K562 (cell line): ENCODE measurements around the gene PI4KA. TPM values are rescaled to one million over a fixed set of nuclear protein-coding genes. Genes with fewer than 3 reads are reported as not detected.
"Not testable (repeated sequence)": the region's sequence is repeated elsewhere in the genome, so short reads cannot be mapped to it uniquely, and the experiment has no call there.

Source experiments
- ATAC-seq: fragments of 200-7000 bp; cut with Tn5 transposase; 3 replicates; pipeline ENCODE4 v1.9.1; 2020; ENCODE audit warnings: moderate library complexity
- BruUV-seq: library from RNA; stranded (reverse); fragments of 400-500 nt; replicated peaks from 2 replicates; lab custom pipeline; 2021; lab: Mats Ljungman, UMichigan
- CTCF ChIA-PET: fragments of 300-600 bp; formaldehyde crosslinking; extraction: SDS; loops from one replicate; lab custom pipeline; 2021; ENCODE audit warnings: low intra/inter-chr PET ratio; lab: Yijun Ruan, JAX
- POLR2A ChIA-PET: fragments of 300-600, 350-650 bp; sonication (Branson Sonifier 250); formaldehyde crosslinking; extraction: SDS; loops from one replicate; lab custom pipeline; 2021; ENCODE audit warnings: antibody characterized with exemption, inconsistent platforms; lab: Yijun Ruan, JAX
- DNase-seq, 4 experiments: peaks; one replicate each; pipeline versions ENCODE4 v3.0.0 to v3.0.0-alpha.2; 2011 to 2018; ENCODE audit warnings: low spot score in 3 of 4, mixed read lengths in 3 of 4; ENCODE audit errors: extremely low read depth in 1 of 4
- FAIRE-seq: peaks from 2 replicates; lab custom pipeline; 2011; peaks lifted over from hg19 to GRCh38; lab: Jason Lieb, UNC
- H2AFZ ChIP-seq: 2 replicates; pipeline ENCODE4 v1.6.0; 2011; ENCODE audit warnings: low read depth, low read length, control low read depth, inconsistent platforms
- H3K27ac ChIP-seq: fragments of 200-600 bp; 3 replicates; pipeline ENCODE4 v1.8.0; 2011; ENCODE audit warnings: low read depth, mild to moderate bottlenecking, control low read depth, inconsistent platforms, low read length, moderate library complexity, mixed read lengths; ENCODE audit errors: extremely low read depth
- H3K27me3 ChIP-seq, 2 experiments: fragments of 300-600 bp in 1 of 2; 2 replicates in 1 of 2; 3 replicates in 1 of 2; pipeline versions ENCODE4 v1.6.0 to v1.8.0; 2011; ENCODE audit warnings: inconsistent platforms in 2 of 2, low read length in 2 of 2, mild to moderate bottlenecking in 1 of 2, mixed read lengths in 1 of 2, moderate library complexity in 1 of 2; ENCODE audit not compliant: control insufficient read depth in 2 of 2, insufficient read depth in 2 of 2
- H3K36me3 ChIP-seq: fragments of 300-600 bp; 3 replicates; pipeline ENCODE4 v1.8.0; 2011; ENCODE audit warnings: mild to moderate bottlenecking, low read length, inconsistent platforms; ENCODE audit not compliant: control insufficient read depth, insufficient read depth
- H3K4me1 ChIP-seq, 2 experiments: fragments of 200-600 bp in 1 of 2; replicated peaks in 1 of 2; 2 replicates in 1 of 2; 3 replicates in 1 of 2; pipeline versions ENCODE4 v1.5.1 to v1.8.0; 2011; ENCODE audit warnings: inconsistent platforms in 2 of 2, low read length in 2 of 2, mild to moderate bottlenecking in 1 of 2, mixed read lengths in 1 of 2, moderate library complexity in 1 of 2; ENCODE audit not compliant: control insufficient read depth in 2 of 2, insufficient read depth in 2 of 2
- H3K4me2 ChIP-seq: 2 replicates; pipeline ENCODE4 v1.6.1; 2011; ENCODE audit warnings: low read length, control low read depth, inconsistent platforms, mixed read lengths; ENCODE audit not compliant: insufficient read depth
- H3K4me3 ChIP-seq: fragments of 200-600 bp; sonication (generic), shearing (Covaris generic); 2 replicates; pipeline ENCODE4 v1.5.1; 2016; ENCODE audit warnings: control low read depth, inconsistent platforms
- H3K79me2 ChIP-seq: fragments of 200-600 bp; 3 replicates; pipeline ENCODE4 v1.8.0; 2011; ENCODE audit warnings: low read length, inconsistent platforms; ENCODE audit not compliant: control insufficient read depth, insufficient read depth
- H3K9ac ChIP-seq, 2 experiments: 2 replicates each; pipeline versions ENCODE4 v1.6.0 to v1.6.1; 2011; ENCODE audit warnings: low read depth in 2 of 2, low read length in 2 of 2, control low read depth in 1 of 2, inconsistent platforms in 1 of 2, mild to moderate bottlenecking in 1 of 2, mixed read lengths in 1 of 2; ENCODE audit not compliant: insufficient read depth in 1 of 2
- H3K9me1 ChIP-seq: one replicate; pipeline ENCODE4 v1.6.0; 2011; ENCODE audit warnings: inconsistent platforms, mild to moderate bottlenecking, low read length, moderate library complexity; ENCODE audit not compliant: control insufficient read depth, insufficient read depth
- H3K9me3 ChIP-seq: replicated peaks from 2 replicates; pipeline ENCODE4 v1.5.1; 2011; ENCODE audit warnings: low read depth, low read length, inconsistent platforms; ENCODE audit not compliant: control insufficient read depth, insufficient read depth
- H4K20me1 ChIP-seq: replicated peaks from 2 replicates; pipeline ENCODE4 v1.6.1; 2011; ENCODE audit warnings: low read length, inconsistent platforms, mixed read lengths; ENCODE audit not compliant: control insufficient read depth, insufficient read depth
- HDGF ChIP-seq: fragments of 450-650 bp; IDR thresholded peaks from 2 replicates; pipeline ENCODE4 v1.6.1; 2016
- JUN ChIP-seq, 2 experiments: sonication (generic) in 1 of 2; formaldehyde crosslinking in 1 of 2; IDR thresholded peaks; 2 replicates each; pipeline versions ENCODE4 v1.6.1 to v1.8.0; 2012 to 2022; ENCODE audit warnings: borderline replicate concordance in 2 of 2, mild to moderate bottlenecking in 2 of 2, improper control_type of control experiment in 1 of 2, low read depth in 1 of 2, low read length in 1 of 2, missing genetic modification reagents in 1 of 2
- MLX ChIP-seq, 2 experiments: fragments of 450-650 bp in 1 of 2; sonication (generic) in 1 of 2; formaldehyde crosslinking; conservative IDR thresholded peaks; 2 replicates each; pipeline versions ENCODE4 v1.4.0 to v1.8.1; 2020 to 2022; ENCODE audit warnings: mild to moderate bottlenecking in 1 of 2, missing genetic modification reagents in 1 of 2
- TEAD4 ChIP-seq, 2 experiments: sonication (generic) in 1 of 2; formaldehyde crosslinking in 1 of 2; IDR thresholded peaks; 2 replicates each; pipeline versions ENCODE4 v1.6.1 to v1.8.0; 2012 to 2022; ENCODE audit warnings: borderline replicate concordance in 1 of 2, inconsistent platforms in 1 of 2, low read length in 1 of 2, mild to moderate bottlenecking in 1 of 2, missing genetic modification reagents in 1 of 2
- TSC22D4 ChIP-seq: fragments of 450-650 bp; IDR thresholded peaks from 2 replicates; pipeline ENCODE4 v1.6.1; 2016; ENCODE audit warnings: missing genetic modification characterization, missing biosample characterization, control low read depth
- ZBTB1 ChIP-seq: sonication (generic); formaldehyde crosslinking; IDR thresholded peaks from 2 replicates; pipeline ENCODE4 v1.8.1; 2023; ENCODE audit warnings: missing genetic modification reagents, low read depth, mild to moderate bottlenecking, borderline replicate concordance
- WGBS: fragments of 100-300 bp; shearing (Covaris generic); methylation state at CpG from one replicate; pipeline ENCODE4 v1.1.6; 2016; ENCODE audit warnings: low coverage, mixed read lengths; ENCODE audit not compliant: insufficient coverage; ENCODE audit errors: missing lambda C conversion rate; 5-methylcytosine and 5-hydroxymethylcytosine counted together
- in situ Hi-C: fragments of 300-500 bp; cut with MboI; formaldehyde crosslinking; loops from 4 replicates; pipeline ENCODE4 v1.15.0; 2018; ENCODE audit warnings: inconsistent platforms, mixed read lengths
- intact Hi-C: fragments of 100-400 bp; cut with micrococcal nuclease; formaldehyde crosslinking; loops from 2 replicates; pipeline ENCODE4 v1.14.2; 2022
- polyA plus RNA-seq, 8 experiments: library from polyadenylated mRNA; depleted of rRNA in 4 of 8; stranded (reverse) in 5 of 8; unstranded in 3 of 8; fragments of >200 nt; fragmentation: Nextera tagmentation in 2 of 8; fragmentation: Illumina TruSeq in 1 of 8; extraction: Ambion mirVana in 2 of 8; extraction: Trizol in 1 of 8; gene quantifications; 2 replicates each; pipeline versions ENCODE4 v1.2.1 to v1.2.3, GENCODE V29; 2011 to 2014; ENCODE audit warnings: inconsistent platforms in 1 of 8, missing spikeins in 1 of 8
- total RNA-seq, 7 experiments: library from RNA; depleted of rRNA in 6 of 7; stranded (reverse); fragments of >200 nt in 6 of 7; fragmentation: Illumina TruSeq in 2 of 7; extraction: Trizol in 2 of 7; gene quantifications; 2 replicates each; pipeline versions ENCODE4 v1.2.1 to v1.2.3, GENCODE V29; 2011 to 2021; ENCODE audit warnings: low replicate concordance in 1 of 7

The PI4KA gene
- total and polyA plus RNA-seq, 9 of the 15 experiments (the other 6 are each of a cell fraction or from before 2014, with no cell fraction given) = 7.3 to 187 (median 84.7) TPM

DNA sequence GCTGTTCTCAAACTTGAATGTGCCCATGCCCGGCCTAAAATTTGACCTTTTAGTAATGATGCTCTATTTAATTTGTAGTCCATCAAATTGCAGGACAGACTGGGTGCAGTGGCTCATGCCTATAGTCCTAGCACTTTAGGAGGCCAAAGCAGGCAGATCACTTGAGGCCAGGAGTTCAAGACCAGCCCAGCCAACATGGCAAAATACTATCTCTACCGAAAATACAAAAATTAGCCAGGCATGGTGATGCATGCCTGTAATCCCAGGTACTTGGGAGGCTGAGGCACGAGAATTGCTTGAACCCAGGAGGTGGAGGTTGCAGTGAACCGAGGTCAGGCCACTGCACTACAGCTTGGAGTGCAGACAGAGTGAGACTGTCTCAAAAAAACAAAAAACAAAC lies 33.4 kb downstream of the PI4KA start:
- H3K79me2 ChIP-seq; H3K4me2 ChIP-seq; H4K20me1 ChIP-seq; H2AFZ ChIP-seq; in situ Hi-C loops; FAIRE-seq; H3K27me3 ChIP-seq; H3K4me3 ChIP-seq; CTCF ChIA-PET; ATAC-seq; H3K27ac ChIP-seq; H3K4me1 ChIP-seq; H3K9me3 ChIP-seq; BruUV-seq; intact Hi-C loops; H3K9ac ChIP-seq; DNase-seq; H3K9me1 ChIP-seq; TF ChIP-seq TEAD4 (IDR thresholded peaks at IDR 0.05; ENCODE audit: low read length); JUN (IDR thresholded peaks at IDR 0.05; ENCODE audit: borderline replicate concordance, low read depth, low read length): not testable (repeated sequence)
- peaks cover 50% of the 10 kb centered on the region for H3K36me3 ChIP-seq
- peak in 1 of 2 experiments; percentile 77; a peak in 1 of 4 replicates for TF ChIP-seq MLX (CRISPR knock-in tag; conservative IDR thresholded peaks at IDR 0.05)
- TF ChIP-seq TEAD4 (CRISPR knock-in tag; IDR thresholded peaks at IDR 0.05; ENCODE audit: borderline replicate concordance) = 0 out of 2 replicates have a peak, but pooled peaks have one; percentile 60
- 0 out of 2 replicates have a peak, but pooled peaks have one; percentile 52 for TF ChIP-seq TSC22D4
- peak; percentile 53; the same call in 1 of the 2 replicates for TF ChIP-seq ZBTB1
- TF ChIP-seq HDGF = 0 out of 2 replicates have a peak, but pooled peaks have one; percentile 20
- 0 out of 2 replicates have a peak, but pooled peaks have one; percentile 33 for TF ChIP-seq JUN (CRISPR knock-in tag; IDR thresholded peaks at IDR 0.05; ENCODE audit: borderline replicate concordance)
- POLR2A ChIA-PET = interaction anchor here (0.7 to 13.8 kb wide), 9 partner anchors 10 to 227 kb away, joined by 3 to 172 read pairs (median 3); no protein-coding TSS in a partner anchor
- 75% methylated on average over 4 of the region's 4 CpGs for WGBS
